HG02642 (cell line): ENCODE data around the gene LRP1-AS.
"Not testable (repeated sequence)": the region's sequence is repeated elsewhere in the genome, so short reads cannot be mapped to it uniquely, and the experiment has no call there.

Source experiments
- ATAC-seq: cut with Tn5 transposase; IDR thresholded peaks from one replicate; pipeline ENCODE4 v1.9.1; 2021; ENCODE audit warnings: mild to moderate bottlenecking; ENCODE audit not compliant: unreplicated experiment, poor library complexity

LRP1-AS gene

DNA sequence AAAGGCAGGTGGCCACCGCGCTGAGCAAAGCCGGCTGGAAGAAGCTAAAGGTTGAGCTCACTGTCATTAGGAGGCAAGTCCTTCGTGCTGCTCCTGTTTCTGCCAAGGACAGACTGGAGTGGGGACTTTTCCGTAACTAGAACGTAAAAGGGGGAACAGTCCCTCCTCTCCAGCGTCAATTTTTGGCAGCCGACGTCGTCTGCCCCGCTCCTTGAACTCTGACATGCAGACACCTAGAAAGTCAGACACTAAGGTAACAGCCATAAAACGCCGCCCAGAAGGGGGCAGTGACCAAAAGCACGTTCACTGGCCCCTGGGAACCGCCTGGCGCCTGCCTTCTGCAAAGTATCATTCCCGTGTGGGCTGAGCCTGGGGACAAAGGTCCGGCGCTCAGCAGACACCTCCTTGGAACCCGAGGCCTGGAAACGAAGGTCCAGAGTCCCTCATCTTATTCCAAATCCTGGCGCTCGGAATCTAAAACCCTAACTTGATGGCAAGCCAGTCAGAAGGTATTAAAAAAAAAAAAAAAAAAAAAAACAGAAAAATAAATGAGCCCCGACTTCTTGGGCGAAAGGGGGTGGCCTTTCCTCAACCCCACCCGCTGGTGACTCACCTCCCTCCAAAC, 20.2 kb downstream of the LRP1-AS start:
- peak; percentile 37 for ATAC-seq

DNA sequence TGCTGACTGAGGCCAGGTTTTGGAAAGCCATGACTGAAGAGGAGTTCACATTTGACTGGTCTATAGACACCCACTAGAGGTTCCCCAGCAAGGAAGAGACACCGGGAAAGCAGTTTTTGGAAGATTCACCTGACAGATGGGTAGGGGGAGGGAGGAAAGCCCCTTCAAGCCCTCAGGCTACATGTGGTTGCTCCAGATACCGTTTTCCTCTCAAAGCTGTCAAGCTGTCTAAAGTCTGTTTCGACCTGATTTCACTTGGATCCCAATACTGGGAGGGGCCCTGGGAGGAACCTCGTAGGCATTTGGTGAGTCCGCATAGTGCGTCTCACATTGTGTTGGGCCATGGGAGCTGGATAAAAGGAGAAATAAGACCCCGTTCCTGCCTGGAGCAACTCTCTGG, 20.9 kb downstream of the LRP1-AS start:
- no peak for ATAC-seq

GRCh38 chr12:57126061-57126460, 21.4 kb downstream of the LRP1-AS start:
- ATAC-seq, result no peak

DNA sequence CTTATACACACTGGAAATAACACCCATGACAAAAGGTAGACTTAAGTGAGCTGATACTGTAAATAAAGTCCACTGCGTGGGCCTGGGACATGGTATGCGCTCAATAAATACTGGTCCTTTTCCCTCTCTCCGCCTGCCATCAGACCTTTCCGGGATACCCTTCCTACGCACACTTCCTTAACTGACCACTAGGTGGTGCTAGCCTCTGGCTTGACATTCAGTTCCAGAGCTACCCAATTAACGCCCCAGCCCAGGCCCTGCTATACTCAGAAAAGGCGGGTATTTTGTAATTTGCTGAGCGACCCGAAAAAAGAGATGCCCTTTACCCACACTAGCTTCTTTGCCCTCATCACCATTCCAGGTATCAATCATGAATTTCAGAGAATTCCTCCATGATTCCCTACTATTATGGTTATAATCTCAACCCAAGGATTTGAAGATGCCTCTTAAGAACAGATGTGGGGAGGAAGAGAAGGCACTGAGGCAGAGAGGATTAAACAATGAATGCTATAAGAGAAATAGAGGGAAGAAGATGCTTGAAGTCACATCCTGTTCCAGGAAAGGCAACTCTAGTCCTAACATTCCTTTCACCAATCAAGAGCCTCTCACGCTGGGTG, 23.1 kb downstream of the LRP1-AS start:
- ATAC-seq, result no peak

GRCh38 chr12:57123813-57124212, 23.6 kb downstream of the LRP1-AS start:
- no peak for ATAC-seq

GRCh38 chr12:57120718-57121117, 26.7 kb downstream of the LRP1-AS start:
- not testable (repeated sequence) for ATAC-seq

DNA sequence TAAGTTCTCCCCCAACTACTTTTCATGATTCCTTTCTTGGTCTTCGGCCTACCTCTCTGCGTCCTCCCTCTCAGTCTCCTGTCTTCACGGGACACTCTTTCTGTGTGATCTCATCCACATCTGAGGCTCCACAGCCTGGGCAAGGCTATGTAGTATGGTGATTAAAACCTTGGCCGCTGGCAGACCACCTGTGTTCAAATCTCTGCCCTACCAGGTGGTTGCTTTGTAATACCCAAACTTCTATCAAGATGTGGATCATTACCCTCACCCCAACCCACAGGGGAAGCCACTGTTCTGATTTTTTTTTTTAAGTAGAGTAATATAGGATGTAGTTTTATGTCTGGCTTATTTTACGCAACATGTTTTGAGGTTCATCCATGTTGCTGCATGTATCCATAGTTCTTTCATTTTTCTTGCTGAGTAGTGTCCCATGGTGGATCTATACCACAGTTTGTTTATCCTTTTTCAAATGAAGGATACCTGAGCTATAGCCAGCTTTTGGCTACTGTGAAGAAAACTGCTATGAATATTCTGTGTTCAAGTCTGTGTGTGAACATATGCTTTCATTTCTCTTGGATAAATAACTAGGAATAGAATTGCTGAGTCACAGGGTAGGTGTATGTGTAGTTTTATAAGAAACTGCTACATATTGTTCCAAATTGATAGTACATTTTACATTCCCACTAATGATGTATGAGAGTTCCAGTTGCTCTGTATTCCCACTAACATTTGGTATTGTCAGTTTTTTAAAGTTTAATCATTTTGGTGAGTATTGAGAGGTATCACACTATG, 27.9 kb downstream of the LRP1-AS start:
- no peak for ATAC-seq

DNA sequence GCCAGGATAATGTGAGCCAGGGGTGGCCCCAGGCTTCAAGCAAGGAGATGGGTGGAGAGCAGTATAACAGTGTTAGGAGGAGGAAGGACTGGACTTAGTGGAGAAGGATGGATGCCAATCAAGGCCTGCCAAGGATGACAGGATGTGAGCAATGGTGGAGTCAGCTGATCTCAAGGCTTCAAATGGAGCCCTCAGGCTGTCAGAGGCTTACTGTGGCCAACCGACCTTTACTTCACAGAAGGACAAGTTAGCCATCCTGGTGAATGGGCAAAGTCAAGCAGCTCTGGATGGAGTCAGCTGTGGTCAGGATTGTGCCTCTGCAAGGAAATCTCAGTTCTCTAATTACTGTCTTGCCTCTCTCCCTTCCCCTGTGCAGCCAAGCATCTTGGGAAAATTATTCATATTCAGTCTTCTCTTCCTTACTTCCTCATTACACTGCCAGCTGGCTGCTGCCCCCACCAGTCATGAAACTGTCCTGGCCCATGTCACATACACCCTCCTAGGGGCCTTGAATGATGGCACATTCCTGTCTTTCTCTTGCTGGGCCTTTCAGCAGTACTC, 28.6 kb downstream of the LRP1-AS start:
- no peak for ATAC-seq

DNA sequence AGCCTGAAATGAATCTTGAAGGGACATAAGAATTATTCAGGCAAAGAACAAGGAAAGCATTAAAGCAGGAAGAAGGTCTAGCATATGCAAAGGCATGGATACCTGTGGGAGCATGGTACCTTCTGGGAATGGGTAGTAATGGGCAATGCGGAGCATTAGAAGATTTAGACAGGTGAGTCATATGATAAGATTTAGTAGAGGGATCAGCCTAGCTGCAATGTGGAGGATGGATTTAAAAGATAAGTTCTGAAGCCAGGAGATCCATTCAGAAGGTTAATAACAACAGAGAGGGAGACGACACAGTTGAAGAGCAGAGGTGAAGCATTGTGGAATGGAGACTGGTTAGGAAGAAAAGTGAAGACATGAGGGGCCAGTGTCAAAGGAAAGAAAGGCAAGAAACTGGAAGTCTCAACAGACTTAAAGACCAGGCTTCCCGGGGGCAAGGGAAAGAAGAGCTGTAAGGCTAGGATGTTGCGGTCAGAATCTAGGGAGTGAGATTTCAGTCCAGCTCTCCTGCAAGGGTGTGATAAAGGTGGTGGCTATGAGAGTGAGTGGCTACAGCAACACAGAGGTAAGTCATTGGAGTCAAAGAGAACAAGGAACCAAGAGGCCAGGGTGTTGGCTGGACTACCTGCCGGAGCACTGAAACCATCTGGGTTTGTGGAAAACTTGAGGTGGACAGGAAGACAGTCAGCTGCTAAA, 30.7 kb downstream of the LRP1-AS start:
- no peak for ATAC-seq

DNA sequence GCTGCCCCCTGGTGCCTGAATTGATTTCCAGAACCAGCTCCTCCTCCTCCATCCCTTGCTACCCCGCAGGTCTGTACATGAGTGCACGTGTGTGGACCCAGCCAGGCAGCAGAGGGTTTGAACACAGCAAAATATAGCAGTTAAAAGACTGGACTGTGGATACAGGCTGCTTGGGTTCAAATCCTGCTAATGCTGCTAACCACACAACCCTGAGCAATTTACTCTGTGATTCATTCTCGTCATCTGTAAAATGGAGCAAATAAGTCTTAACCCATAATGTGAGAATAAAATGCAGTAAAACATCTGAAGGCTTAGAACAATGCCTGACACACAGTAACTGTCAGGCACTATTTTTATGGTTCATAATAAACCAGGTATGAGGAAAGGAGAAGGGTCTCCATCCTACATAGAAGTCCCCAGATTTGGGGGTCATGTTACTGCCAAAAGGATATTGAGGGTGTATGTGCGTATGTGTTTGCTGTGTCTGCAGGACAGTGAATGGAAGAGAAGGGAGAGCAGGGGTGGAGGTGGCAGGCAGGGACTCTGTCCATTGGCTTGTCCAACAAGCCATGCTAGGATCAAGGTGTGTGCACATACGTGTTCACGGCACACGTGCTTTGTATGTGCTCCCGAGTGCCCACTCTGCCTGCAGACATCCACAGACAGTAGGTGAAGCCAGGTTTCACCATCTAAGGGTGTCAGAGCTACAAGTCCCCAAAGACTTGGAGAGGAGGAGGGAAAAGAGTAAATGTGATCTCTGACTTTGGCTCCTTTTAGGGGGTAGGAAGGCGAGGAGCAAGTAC, 34.7 kb downstream of the LRP1-AS start:
- ATAC-seq, result no peak

DNA sequence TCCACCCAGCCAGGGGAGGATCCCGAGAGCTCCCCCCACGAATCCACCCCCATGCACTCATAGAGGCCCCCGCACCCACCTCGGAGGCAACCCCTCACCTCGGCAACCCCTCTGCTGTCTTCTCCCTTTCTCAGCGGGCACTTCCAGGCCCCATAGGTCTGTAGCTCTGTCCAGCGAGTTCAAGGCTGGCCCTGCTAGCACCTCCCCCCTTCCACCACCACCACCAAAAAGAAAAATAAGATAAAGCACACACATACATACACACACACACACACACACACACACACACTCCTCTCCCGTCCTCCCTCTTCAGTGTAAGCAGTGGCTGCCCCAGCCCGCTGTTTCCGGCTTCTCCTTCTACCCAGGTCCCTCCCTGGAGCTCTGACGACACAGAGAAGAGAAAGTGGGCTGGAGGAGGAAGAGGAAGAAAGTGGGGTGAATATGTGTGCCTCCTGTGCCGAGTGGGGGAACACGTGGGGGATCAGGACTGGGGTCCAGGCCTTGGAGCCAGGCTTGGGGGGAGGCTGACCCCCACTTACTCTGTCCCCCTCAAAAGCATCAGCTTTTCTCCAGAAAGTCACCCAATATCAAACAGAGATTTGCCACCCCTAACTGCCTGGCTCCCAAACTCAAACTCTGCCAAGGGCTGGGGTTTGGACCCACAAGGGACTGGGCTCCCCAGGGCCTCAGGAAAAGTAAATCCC, 36.2 kb downstream of the LRP1-AS start, which contains the start of gene STAT6:
Gene STAT6 (minus strand): TSS at position 332 of the 704 bp plus-strand sequence. CDS start 3,084 bp downstream, outside the sequence.
- ATAC-seq, result peak; percentile 61

- ATAC-seq, result peak; percentile 58
Observed at GRCh38 chr12:57110104-57111030, 37.1 kb downstream of the LRP1-AS start.

GRCh38 chr12:57109207-57110103, 38.0 kb downstream of the LRP1-AS start:
- no peak for ATAC-seq

DNA sequence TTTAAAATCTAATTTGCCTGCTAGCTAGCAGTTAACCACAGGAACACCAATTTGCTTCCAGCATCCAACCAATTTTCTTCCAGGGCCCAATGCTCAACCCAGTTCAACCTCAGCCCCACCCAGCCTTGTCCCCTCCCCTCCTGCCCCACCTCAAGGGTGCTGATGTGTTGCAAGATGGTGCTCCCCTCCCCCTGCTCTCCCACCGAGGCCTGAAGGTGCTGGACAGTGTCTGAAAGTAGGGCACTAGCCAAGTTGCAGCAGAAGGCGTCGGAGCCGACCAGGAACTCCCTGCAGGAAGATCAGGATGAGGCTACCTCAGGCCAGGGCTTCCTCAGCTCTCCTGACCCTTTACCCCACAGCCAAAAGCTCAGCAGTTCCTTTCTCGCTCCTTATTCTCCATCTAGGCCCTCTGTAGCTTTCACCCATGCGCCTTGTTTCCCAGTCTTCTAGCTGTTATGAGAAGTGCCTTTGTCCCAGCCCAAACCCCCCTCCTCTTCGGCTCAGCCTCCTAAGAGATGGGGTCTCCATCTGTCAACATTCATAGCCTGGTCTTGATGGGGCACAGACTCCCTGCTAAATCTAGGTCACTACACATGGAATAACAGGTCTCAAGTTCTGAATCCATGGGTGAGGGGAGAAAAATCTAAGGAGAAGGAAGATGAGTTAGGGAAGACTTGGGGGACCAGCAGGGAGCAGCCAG, 39.8 kb downstream of the LRP1-AS start:
- ATAC-seq, result no peak

GRCh38 chr12:57106021-57106708, 41.3 kb downstream of the LRP1-AS start:
- ATAC-seq, result no peak
